ENCODE results near the gene KLK3.

KLK3 gene

GRCh38 chr19:50831026-50831396, 23.7 kb upstream of the KLK3 start:
- no peak for DNase-seq (ENCODE audit: low spot score)

GRCh38 chr19:50832666-50833065, 22.0 kb upstream of the KLK3 start:
- no peak for DNase-seq (ENCODE audit: low spot score)

GRCh38 chr19:50833117-50833801, 21.5 kb upstream of the KLK3 start, which contains the start of gene KLK15:
Gene KLK15 (minus strand): TSS chr19:50833574. CDS start chr19:50831492, 2,082 bp downstream.
- DNase-seq (ENCODE audit: low spot score) = no peak

- no peak for DNase-seq (ENCODE audit: low spot score)
These were observed 20.9 kb upstream of the KLK3 start for GRCh38 chr19:50833802-50834167.

- DNase-seq (ENCODE audit: low spot score) = peak; percentile 41
These were observed 19.5 kb upstream of the KLK3 start for GRCh38 chr19:50835103-50835784.

GRCh38 chr19:50835785-50836542, 18.8 kb upstream of the KLK3 start:
- DNase-seq (ENCODE audit: low spot score) = peak; percentile 80

GRCh38 chr19:50836543-50837195, 18.0 kb upstream of the KLK3 start:
- no peak for DNase-seq (ENCODE audit: low spot score)

GRCh38 chr19:50837300-50837699, 17.4 kb upstream of the KLK3 start:
- DNase-seq (ENCODE audit: low spot score) = no peak

- peak; percentile 24 for DNase-seq (ENCODE audit: low spot score)
These were observed 16.5 kb upstream of the KLK3 start for GRCh38 chr19:50838239-50838638.

- DNase-seq (ENCODE audit: low spot score) = no peak
These were observed 14.7 kb upstream of the KLK3 start for GRCh38 chr19:50839712-50840655.

GRCh38 chr19:50842130-50842529, 12.6 kb upstream of the KLK3 start:
- no peak for DNase-seq (ENCODE audit: low spot score)

- DNase-seq (ENCODE audit: low spot score) = no peak
These were observed 11.5 kb upstream of the KLK3 start for GRCh38 chr19:50843205-50843604.

GRCh38 chr19:50843701-50844221, 11.0 kb upstream of the KLK3 start:
- no peak for DNase-seq (ENCODE audit: low spot score)

GRCh38 chr19:50844296-50844935, 10.3 kb upstream of the KLK3 start:
- DNase-seq (ENCODE audit: low spot score) = no peak

GRCh38 chr19:50850738-50851137, 4.0 kb upstream of the KLK3 start:
- no peak for DNase-seq (ENCODE audit: low spot score)

GRCh38 chr19:50851620-50852019, 3.1 kb upstream of the KLK3 start:
- DNase-seq (ENCODE audit: low spot score) = no peak

- no peak for DNase-seq (ENCODE audit: low spot score)
These were observed 2.7 kb downstream of the KLK3 start for GRCh38 chr19:50857366-50857765.

- DNase-seq (ENCODE audit: low spot score) = no peak
These were observed 4.2 kb downstream of the KLK3 start for GRCh38 chr19:50858886-50859285.

GRCh38 chr19:50859849-50860248, 5.1 kb downstream of the KLK3 start:
- DNase-seq (ENCODE audit: low spot score) = no peak

- DNase-seq (ENCODE audit: low spot score) = no peak
These were observed 6.3 kb downstream of the KLK3 start for GRCh38 chr19:50861010-50861409.
